SK-N-SH (cell line): Measurements from ENCODE around the gene PCDHA5. TPM values are rescaled to one million over a fixed set of nuclear protein-coding genes. Genes with fewer than 3 reads are reported as not detected.

Experiments used
- CTCF ChIA-PET: fragments of 300-600, 350-600 bp; formaldehyde crosslinking; extraction: SDS; loops from one replicate; lab custom pipeline; 2021; lab: Yijun Ruan, JAX
- POLR2A ChIA-PET: fragments of 350-600 bp; sonication (Branson Sonifier 250); formaldehyde crosslinking; extraction: SDS; loops from one replicate; lab custom pipeline; 2020; ENCODE audit warnings: antibody characterized with exemption, inconsistent platforms; lab: Yijun Ruan, JAX
- DNase-seq: peaks from one replicate; pipeline ENCODE4 v3.0.0; 2012
- H2AFZ ChIP-seq: fragments of 200-600 bp; sonication (generic); 2 replicates; pipeline ENCODE4 v1.8.1; 2016; ENCODE audit warnings: antibody characterized with exemption, mild to moderate bottlenecking, low read depth
- H3F3A ChIP-seq: fragments of 200-600 bp; sonication (generic); replicated peaks from 2 replicates; pipeline ENCODE3; 2016; ENCODE audit warnings: antibody characterized with exemption, mild to moderate bottlenecking; ENCODE audit not compliant: insufficient read depth
- H3K27ac ChIP-seq, 2 experiments: fragments of 200-500 bp in 1 of 2; fragments of 200-600 bp in 1 of 2; sonication (Bioruptor generic) in 1 of 2; sonication (generic), shearing (Covaris generic) in 1 of 2; 2 replicates each; pipeline versions ENCODE4 v1.5.1 to v1.6.1; 2014 to 2016; ENCODE audit warnings: low read depth in 2 of 2, inconsistent platforms in 1 of 2, low read length in 1 of 2, mild to moderate bottlenecking in 1 of 2, mixed read lengths in 1 of 2
- H3K27me3 ChIP-seq: fragments of 200-600 bp; sonication (generic), shearing (Covaris generic); 2 replicates; pipeline ENCODE4 v1.6.1; 2016; ENCODE audit warnings: mixed run types; ENCODE audit not compliant: insufficient read depth
- H3K36me3 ChIP-seq, 2 experiments: fragments of 200-500 bp in 1 of 2; fragments of 200-600 bp in 1 of 2; sonication (Bioruptor generic) in 1 of 2; sonication (generic) in 1 of 2; replicated peaks in 1 of 2; 2 replicates each; pipeline versions ENCODE3 to v1.5.1; 2014 to 2016; ENCODE audit warnings: low read length in 1 of 2, mild to moderate bottlenecking in 1 of 2; ENCODE audit not compliant: insufficient read depth in 2 of 2, control insufficient read depth in 1 of 2
- H3K4me1 ChIP-seq, 2 experiments: fragments of 200-500 bp in 1 of 2; fragments of 200-600 bp in 1 of 2; sonication (Bioruptor generic) in 1 of 2; sonication (generic), shearing (Covaris generic) in 1 of 2; 2 replicates each; pipeline versions ENCODE4 v1.5.1 to v1.6.1; 2014 to 2016; ENCODE audit warnings: low read depth in 1 of 2, low read length in 1 of 2, mixed run types in 1 of 2; ENCODE audit not compliant: insufficient read depth in 2 of 2, control insufficient read depth in 1 of 2
- H3K4me2 ChIP-seq: fragments of 200-600 bp; sonication (generic), shearing (Covaris generic); 2 replicates; pipeline ENCODE4 v1.6.1; 2017; ENCODE audit warnings: mixed run types
- H3K4me3 ChIP-seq, 2 experiments: fragments of 200-500 bp in 1 of 2; fragments of 200-600 bp in 1 of 2; sonication (Bioruptor generic) in 1 of 2; sonication (generic), shearing (Covaris generic) in 1 of 2; 2 replicates each; pipeline versions ENCODE4 v1.5.1 to v1.8.1; 2014 to 2016; ENCODE audit warnings: low read depth in 2 of 2, inconsistent platforms in 1 of 2, low read length in 1 of 2, mild to moderate bottlenecking in 1 of 2, mixed read lengths in 1 of 2, moderate library complexity in 1 of 2
- H3K79me2 ChIP-seq: fragments of 200-600 bp; sonication (generic); 2 replicates; pipeline ENCODE4 v1.8.1; 2017; ENCODE audit warnings: mild to moderate bottlenecking; ENCODE audit not compliant: insufficient read depth
- H3K9ac ChIP-seq: fragments of 200-600 bp; sonication (generic); 2 replicates; pipeline ENCODE4 v1.6.1; 2017; ENCODE audit warnings: mixed run types
- H3K9me2 ChIP-seq: fragments of 200-600 bp; sonication (generic); 2 replicates; pipeline ENCODE4 v1.6.1; 2017; ENCODE audit warnings: mixed run types
- H3K9me3 ChIP-seq: fragments of 200-600 bp; sonication (generic); 2 replicates; pipeline ENCODE4 v1.6.1; 2017; ENCODE audit warnings: mixed run types, mild to moderate bottlenecking, moderate library complexity
- H4K20me1 ChIP-seq: fragments of 200-600 bp; sonication (generic); 2 replicates; pipeline ENCODE4 v1.6.1; 2017; ENCODE audit warnings: mild to moderate bottlenecking, mixed run types; ENCODE audit not compliant: insufficient read depth
- CHD2 ChIP-seq: fragments of 150-350 bp; IDR thresholded peaks from 2 replicates; pipeline ENCODE4 v1.6.1; 2018; ENCODE audit warnings: low read length; ENCODE audit not compliant: partially characterized antibody
- CTCF ChIP-seq: fragments of 200-600 bp; sonication (generic); IDR thresholded peaks from 2 replicates; pipeline ENCODE4 v1.6.1; 2017; ENCODE audit warnings: antibody characterized with exemption, mild to moderate bottlenecking, moderate library complexity
- ELF1 ChIP-seq: IDR thresholded peaks from 2 replicates; pipeline ENCODE4 v1.4.0; 2012
- EZH2phosphoT487 ChIP-seq: fragments of 200-600 bp; sonication (generic); IDR thresholded peaks from 2 replicates; pipeline ENCODE4 v1.6.1; 2017; ENCODE audit warnings: low read depth, mixed run types, mild to moderate bottlenecking, antibody characterized with exemption, moderate library complexity, borderline replicate concordance
- FOSL2 ChIP-seq: IDR thresholded peaks from 2 replicates; pipeline ENCODE4 v1.4.0; 2012; ENCODE audit warnings: low read depth, mild to moderate bottlenecking, moderate library complexity, borderline replicate concordance
- MAX ChIP-seq: IDR thresholded peaks from 2 replicates; pipeline ENCODE4 v1.4.0; 2012; ENCODE audit warnings: low read depth
- MXI1 ChIP-seq: IDR thresholded peaks from 2 replicates; pipeline ENCODE4 v1.6.1; 2012; ENCODE audit warnings: mild to moderate bottlenecking, low read depth, low read length, improper control_type of control experiment
- NFIC ChIP-seq: IDR thresholded peaks from 2 replicates; pipeline ENCODE4 v1.4.0; 2012; ENCODE audit warnings: borderline replicate concordance
- NRF1 ChIP-seq: IDR thresholded peaks from 2 replicates; pipeline ENCODE4 v1.6.1; 2012; ENCODE audit warnings: low read depth, mild to moderate bottlenecking, low read length
- RAD21 ChIP-seq: IDR thresholded peaks from 2 replicates; pipeline ENCODE4 v1.6.1; 2012; ENCODE audit warnings: mild to moderate bottlenecking, low read length
- RCOR1 ChIP-seq: fragments of 150-350 bp; IDR thresholded peaks from 2 replicates; pipeline ENCODE4 v1.6.1; 2017; ENCODE audit warnings: antibody characterized with exemption, low read length
- REST ChIP-seq: IDR thresholded peaks from 2 replicates; pipeline ENCODE4 v1.6.1; 2012; ENCODE audit warnings: mild to moderate bottlenecking, low read depth, low read length, moderate library complexity
- RFX5 ChIP-seq: IDR thresholded peaks from 2 replicates; pipeline ENCODE4 v1.6.1; 2012; ENCODE audit warnings: mild to moderate bottlenecking, improper control_type of control experiment, low read length
- SIN3A ChIP-seq: IDR thresholded peaks from 2 replicates; pipeline ENCODE4 v1.6.1; 2012; ENCODE audit warnings: low read depth, mild to moderate bottlenecking, low read length, moderate library complexity, borderline replicate concordance
- SMC3 ChIP-seq: IDR thresholded peaks from 2 replicates; pipeline ENCODE4 v1.6.1; 2012; ENCODE audit warnings: low read depth, low read length, improper control_type of control experiment
- USF2 ChIP-seq: fragments of 150-350 bp; IDR thresholded peaks from 2 replicates; pipeline ENCODE4 v1.6.1; 2017; ENCODE audit warnings: antibody characterized with exemption, low read length, low read depth, borderline replicate concordance
- ZBTB33 ChIP-seq: IDR thresholded peaks from 2 replicates; pipeline ENCODE4 v1.4.0; 2012; ENCODE audit warnings: low read depth, borderline replicate concordance
- WGBS: methylation state at CpG from one replicate; pipeline ENCODE4 v1.1.6; 2017; ENCODE audit warnings: low lambda C conversion rate; 5-methylcytosine and 5-hydroxymethylcytosine counted together
- polyA plus RNA-seq, 3 experiments: library from polyadenylated mRNA; depleted of rRNA; stranded (reverse); fragments of >200 nt; gene quantifications; 2 replicates each; pipeline ENCODE4 v1.2.3, GENCODE V29; 2012

PCDHA5 gene
- polyA plus RNA-seq, 1 of the 3 experiments (the other 2 are of a cell fraction): 0.02 TPM

GRCh38 chr5:140840978-140841962 is 19.9 kb downstream of the PCDHA5 start, which contains the start of gene PCDHA8:
Gene PCDHA8 (plus strand): TSS chr5:140841187. CDS start chr5:140841322, 135 bp downstream.
- CTCF ChIA-PET: interaction anchor here (0.6 to 4.9 kb wide), 95 partner anchors 9 to 778 kb away, joined by 3 to 189 read pairs (median 5); partner anchors contain the start of genes DIAPH1, PCDHA1, PCDHA10 and PCDHA11
- H3K4me2 ChIP-seq: peak within 1 kb of the TSS; percentile 97
- no peaks in the 10 kb centered on the region for H3K9me3 ChIP-seq
- DNase-seq: peak; percentile 83
- H3K4me3 ChIP-seq: peak within 1 kb of the TSS; percentile 66 to 96
- POLR2A ChIA-PET: interaction anchor here (0.8 to 1.8 kb wide), 7 partner anchors 18 to 210 kb away, joined by 3 to 26 read pairs (median 4); partner anchors contain the start of genes PCDHAC1, PCDHAC2 and PCDHB1
- H4K20me1 ChIP-seq: no peaks in the 10 kb centered on the region
- H3K79me2 ChIP-seq: no peaks in the 10 kb centered on the region
- H3K36me3 ChIP-seq: no peaks in the 10 kb centered on the region
- H3K27me3 ChIP-seq: no peaks in the 10 kb centered on the region
- TF ChIP-seq RFX5: peak; percentile 73
- TF ChIP-seq SIN3A: no peak
- no peak for TF ChIP-seq NRF1
- TF ChIP-seq USF2: no peak
- TF ChIP-seq ELF1: peak; percentile 75
- TF ChIP-seq ZBTB33: no peak
- TF ChIP-seq MXI1: peak; percentile 65
- peak; percentile 27 for TF ChIP-seq CHD2
- no peak for TF ChIP-seq NFIC
- peak; percentile 87 for TF ChIP-seq CTCF
- no peak for TF ChIP-seq EZH2phosphoT487
- peak; percentile 43; the same call in 1 of the 2 replicates for TF ChIP-seq RCOR1
- peak; percentile 46; the same call in 1 of the 2 replicates for TF ChIP-seq REST
- no peak for TF ChIP-seq FOSL2
- TF ChIP-seq SMC3: peak; percentile 65
- no peak for TF ChIP-seq MAX
- TF ChIP-seq RAD21: peak; percentile 92
- H3K9ac ChIP-seq: peak within 1 kb of the TSS; percentile 48; the same call in 1 of the 2 replicates
- H3K4me1 ChIP-seq: no peaks in the 10 kb centered on the region
- 13% methylated on average over 47 of the region's 47 CpGs for WGBS
- H3F3A ChIP-seq: no peaks in the 10 kb centered on the region
- H3K27ac ChIP-seq: peak within 1 kb of the TSS in 1 of 2 experiments; percentile 50; a peak in 1 of 4 replicates
- H2AFZ ChIP-seq: peak within 1 kb of the TSS; percentile 99
- no peaks in the 10 kb centered on the region for H3K9me2 ChIP-seq
